H1 (cell line): ENCODE results near the gene PTPN3. TPM values are rescaled to one million over a fixed set of nuclear protein-coding genes. Genes with fewer than 3 reads are reported as not detected.

Experiments
- BACH1 ChIP-seq: IDR thresholded peaks from 2 replicates; pipeline ENCODE4 v1.6.1; 2012; ENCODE audit warnings: low read length, improper control_type of control experiment
- CTCF ChIP-seq, 3 experiments: IDR thresholded peaks; 1 replicate in 2 of 3; 2 replicates in 1 of 3; pipeline versions ENCODE4 v1.5.1 to v1.6.1; 2011; ENCODE audit warnings: low read length in 3 of 3, mild to moderate bottlenecking in 3 of 3, inconsistent platforms in 2 of 3, low read depth in 1 of 3, moderate library complexity in 1 of 3; ENCODE audit not compliant: insufficient read depth in 1 of 3; ENCODE audit errors: control extremely low read depth in 1 of 3
- EGR1 ChIP-seq: IDR thresholded peaks from 2 replicates; pipeline ENCODE4 v1.6.1; 2011; ENCODE audit warnings: low read depth, low read length, borderline replicate concordance
- JUND ChIP-seq: IDR thresholded peaks from 2 replicates; pipeline ENCODE4 v1.6.1; 2011; ENCODE audit warnings: mild to moderate bottlenecking, improper control_type of control experiment, low read length
- MAFK ChIP-seq: IDR thresholded peaks from 2 replicates; pipeline ENCODE4 v1.6.1; 2012; ENCODE audit warnings: low read depth, mild to moderate bottlenecking, improper control_type of control experiment, low read length
- RAD21 ChIP-seq, 2 experiments: IDR thresholded peaks in 1 of 2; conservative IDR thresholded peaks in 1 of 2; 2 replicates each; pipeline ENCODE4 v1.6.1; 2011; ENCODE audit warnings: low read depth in 2 of 2, low read length in 2 of 2, improper control_type of control experiment in 1 of 2, inconsistent platforms in 1 of 2, mild to moderate bottlenecking in 1 of 2, moderate library complexity in 1 of 2
- TAF7 ChIP-seq: optimal IDR thresholded peaks from 2 replicates; pipeline ENCODE3; 2011; ENCODE audit warnings: low read depth, mild to moderate bottlenecking, inconsistent platforms, low read length, moderate library complexity, borderline replicate concordance
- TCF12 ChIP-seq: IDR thresholded peaks from 2 replicates; pipeline ENCODE4 v1.6.1; 2011; ENCODE audit warnings: low read depth, mild to moderate bottlenecking, low read length
- polyA plus RNA-seq, 7 experiments: library from polyadenylated mRNA; depleted of rRNA in 3 of 7; stranded (reverse) in 5 of 7; unstranded in 2 of 7; fragments of >200 nt in 5 of 7; fragments of 200-250 nt in 2 of 7; gene quantifications; 1 replicate in 5 of 7; 2 replicates in 1 of 7; 4 replicates in 1 of 7; pipeline versions ENCODE4 v1.2.1 to v1.2.3, GENCODE V29; 2011 to 2013; ENCODE audit warnings: missing spikeins in 2 of 7, mixed read lengths in 2 of 7
- total RNA-seq: library from RNA; stranded (reverse); fragmentation: NEBNext Ultra II Directional; extraction: Animal tissue kit (Norgen Biotek cat#: 25700); gene quantifications from 2 replicates; pipeline ENCODE4 v1.2.1, GENCODE V29; 2021

The PTPN3 gene
- total and polyA plus RNA-seq, 2 of the 8 experiments (the other 6 are each of a cell fraction or from before 2014, with no cell fraction given): 2.9 to 3.7 TPM

GRCh38 chr9:109426626-109427402, 71.3 kb downstream of the PTPN3 start (continued):
- TF ChIP-seq CTCF (IDR thresholded peaks at IDR 0.05; ENCODE audit: control extremely low read depth in 1 of 3, insufficient read depth in 1 of 3, low read depth in 1 of 3, low read length in 3 of 3): no peak
- no peak for TF ChIP-seq JUND
- no peak for TF ChIP-seq TCF12
- TF ChIP-seq MAFK: no peak
- no peak for TF ChIP-seq BACH1
- no peak for TF ChIP-seq RAD21 (IDR thresholded peaks at IDR 0.05 in 1 of 2, conservative IDR thresholded peaks at IDR 0.05 in 1 of 2; ENCODE audit: low read depth in 2 of 2, low read length in 2 of 2)
- no peak for TF ChIP-seq EGR1
- TF ChIP-seq TAF7: no peak
